Left kidney (tissue), 2 donors: ENCODE measurements around the gene HOXB3. TPM values are rescaled to one million over a fixed set of nuclear protein-coding genes. Genes with fewer than 3 reads are reported as not detected.

Experiments used
- DNase-seq: peaks from one replicate; pipeline ENCODE4 v3.0.0-alpha.2; 2013
- polyA plus RNA-seq: library from polyadenylated mRNA; unstranded; fragments of 120-200 nt; gene quantifications from one replicate; pipeline ENCODE4 v1.2.1, GENCODE V29; 2013; ENCODE audit not compliant: insufficient read length

HOXB3 gene
- polyA plus RNA-seq, 1 donor = 224 TPM

DNA sequence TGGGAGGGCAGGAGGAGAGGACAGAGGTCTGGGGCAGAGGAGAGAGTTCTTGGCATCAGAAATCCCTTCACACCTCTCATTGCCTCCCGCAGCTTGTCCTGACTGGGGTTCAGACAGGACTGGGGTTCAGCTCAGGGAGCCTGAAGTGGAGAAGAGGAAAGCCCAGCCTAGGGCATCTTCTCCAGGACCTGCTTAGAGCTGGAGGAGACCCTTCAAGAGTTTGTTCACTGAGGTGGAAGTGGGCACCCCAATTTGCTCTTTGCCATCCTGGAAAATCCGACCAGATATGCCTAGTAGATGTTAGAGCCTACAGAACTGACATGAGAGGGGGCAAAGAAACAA is 2.0 kb downstream of the HOXB3 start:
- no peak for DNase-seq

DNA sequence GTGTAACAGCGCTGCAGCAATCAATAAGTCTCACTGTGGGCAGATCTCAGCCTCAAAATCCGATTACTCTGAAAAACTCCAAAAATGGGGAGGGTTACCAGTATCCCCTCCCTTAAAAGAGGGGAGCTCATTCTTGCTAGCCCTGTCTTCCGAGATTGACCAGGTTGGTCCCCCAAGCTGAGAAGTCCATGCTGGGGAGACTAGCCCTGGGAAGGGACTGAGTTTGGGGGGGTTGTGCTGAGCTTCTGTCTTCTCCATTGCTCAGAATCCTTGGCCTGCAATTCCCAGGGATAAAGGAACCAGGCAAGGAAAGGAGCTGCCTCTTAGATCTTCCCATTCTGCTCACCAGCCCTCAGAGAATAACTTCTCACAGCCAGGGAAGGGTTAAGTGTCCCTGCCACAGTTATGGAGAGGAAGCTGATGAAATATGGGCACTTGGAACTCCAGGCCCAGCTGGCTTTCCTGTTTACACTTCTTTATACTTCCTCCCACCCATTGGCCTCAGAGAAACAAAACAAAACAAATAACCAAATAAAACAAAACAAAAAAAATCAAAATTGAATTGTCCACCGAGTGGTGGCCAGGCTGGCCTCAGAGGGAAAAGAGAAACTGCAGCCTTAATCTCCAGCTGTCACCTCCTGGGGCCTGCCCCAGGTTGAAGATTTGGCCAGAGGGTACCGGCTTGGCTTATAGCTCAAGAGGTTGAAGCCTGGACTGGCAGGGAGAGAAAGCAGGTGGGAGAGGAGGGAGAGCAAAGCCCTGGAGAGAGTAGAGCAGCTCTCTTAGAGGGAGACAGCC is 2.6 kb downstream of the HOXB3 start:
- DNase-seq = no peak

DNA sequence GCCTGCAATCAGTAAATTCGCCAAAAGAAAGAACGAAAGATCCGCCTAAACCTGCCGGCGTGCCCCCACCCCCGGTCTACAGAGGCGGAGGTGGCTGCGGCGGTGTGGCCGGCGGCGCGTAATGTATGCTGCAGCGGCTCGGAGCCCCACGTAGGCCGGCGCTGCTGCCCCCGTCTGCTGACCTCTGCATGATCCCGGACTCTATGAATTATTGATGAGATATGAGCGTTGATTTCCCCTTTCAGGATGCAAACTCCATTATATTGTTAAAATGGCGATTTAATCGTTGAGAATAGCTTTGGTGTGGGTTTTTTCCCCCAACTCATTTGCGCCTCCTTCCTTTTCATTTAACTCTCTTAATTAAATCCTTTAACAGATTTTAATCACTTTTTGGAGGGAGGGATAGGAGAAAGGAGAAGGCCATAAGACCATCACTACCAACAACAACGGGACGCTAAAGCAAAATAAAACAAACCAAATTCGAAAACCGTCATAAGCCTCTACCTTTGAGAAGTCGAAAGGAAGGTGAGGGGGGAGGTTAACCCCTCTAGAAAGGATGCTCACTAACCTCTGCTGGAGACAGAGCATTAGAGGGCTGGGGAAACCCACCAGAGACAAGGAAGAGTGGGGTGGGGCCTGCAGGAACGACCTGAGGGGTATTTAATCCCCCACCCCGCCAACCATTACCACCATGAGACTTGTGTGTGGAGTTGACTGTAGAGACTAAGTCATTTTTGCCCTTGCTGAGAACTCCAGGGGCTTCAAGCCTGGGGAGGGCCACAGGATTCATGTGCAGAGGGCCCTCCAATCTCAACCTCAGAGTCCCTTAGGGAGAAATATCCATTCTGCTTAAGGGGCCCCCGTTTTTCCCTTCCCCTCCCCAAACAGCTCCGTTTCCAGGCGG is 3.4 kb downstream of the HOXB3 start:
- no peak for DNase-seq

DNA sequence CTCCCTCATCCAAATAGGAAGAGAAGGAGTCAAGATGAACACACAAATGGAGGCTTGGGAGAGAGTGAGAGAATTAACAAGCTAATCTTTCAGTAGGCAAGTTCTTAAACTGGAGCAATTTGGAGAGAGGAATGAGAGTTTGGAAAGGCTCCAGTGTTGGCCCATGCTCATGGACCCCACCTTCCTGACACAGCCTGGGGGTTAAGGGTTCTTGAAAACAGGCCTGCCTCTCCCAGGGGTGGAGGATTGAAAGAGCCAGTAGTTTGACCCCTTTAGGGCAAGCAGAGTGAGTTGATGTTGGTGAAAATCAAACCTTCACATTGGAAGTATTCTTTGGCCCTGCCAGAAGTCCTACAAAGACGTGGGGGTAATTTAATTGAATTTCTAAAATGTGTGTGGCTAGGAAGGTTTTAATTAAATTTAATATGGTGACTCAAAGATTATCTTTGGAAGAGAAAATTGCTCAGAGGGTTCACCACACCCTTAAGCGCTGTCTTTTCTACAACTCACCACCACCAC is 5.8 kb downstream of the HOXB3 start:
- DNase-seq = no peak

- no peak for DNase-seq
Measured at GRCh38 chr17:48583708-48584222, 6.3 kb downstream of the HOXB3 start.

DNA sequence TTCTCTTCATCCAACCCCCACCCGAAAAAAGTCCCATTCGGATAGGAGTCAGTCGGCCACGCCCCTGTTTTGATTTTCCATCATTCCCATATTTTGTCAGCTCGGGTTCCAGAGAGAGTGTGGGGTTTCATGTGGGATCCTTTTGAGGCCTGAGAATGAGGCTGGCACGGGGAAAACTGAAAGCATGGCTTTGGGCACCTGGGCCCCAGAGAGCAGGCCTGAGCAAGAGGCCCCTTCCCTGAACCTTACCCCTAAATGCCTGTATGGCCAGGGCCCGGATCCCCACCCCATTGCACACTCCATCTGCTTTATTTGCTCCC is 7.3 kb downstream of the HOXB3 start:
- DNase-seq = no peak

DNA sequence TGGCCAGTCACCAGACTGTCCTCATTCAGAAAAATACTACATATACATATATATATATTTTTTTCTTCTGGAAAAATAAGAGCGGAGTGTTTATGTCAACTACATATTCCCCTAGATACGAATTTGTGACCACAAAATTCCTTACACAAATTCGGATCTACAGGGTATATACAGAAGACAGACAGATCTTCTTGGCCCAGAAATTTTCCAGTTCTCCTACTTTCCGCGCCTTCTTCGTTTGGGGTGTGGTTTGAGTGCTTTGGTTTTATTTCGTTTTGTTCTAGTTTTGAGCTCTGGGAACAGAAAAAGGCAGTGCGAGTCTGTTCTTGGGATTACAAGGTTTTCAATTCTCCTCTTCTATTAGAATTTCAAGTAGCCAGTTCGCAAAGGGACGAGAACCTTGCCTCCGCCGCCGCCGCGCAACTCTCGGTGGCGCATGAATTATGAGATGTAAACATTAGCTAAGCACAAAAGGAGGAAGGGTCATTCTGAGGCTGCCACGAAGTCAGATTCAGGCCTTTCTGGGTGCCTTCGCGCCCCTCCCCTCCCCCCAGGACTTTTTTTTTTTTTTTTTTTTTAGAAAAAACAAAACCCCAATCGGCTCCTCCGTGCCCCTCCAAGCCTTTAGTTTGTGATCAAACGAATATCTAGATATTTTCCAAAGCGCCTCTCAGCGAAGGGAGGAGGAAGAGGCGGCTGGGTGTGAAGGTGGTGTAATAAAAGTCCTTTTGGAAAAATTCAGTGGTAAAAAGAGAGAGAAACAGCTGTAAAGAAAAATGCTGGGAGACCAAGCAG is 10.1 kb downstream of the HOXB3 start:
- no peak for DNase-seq

DNA sequence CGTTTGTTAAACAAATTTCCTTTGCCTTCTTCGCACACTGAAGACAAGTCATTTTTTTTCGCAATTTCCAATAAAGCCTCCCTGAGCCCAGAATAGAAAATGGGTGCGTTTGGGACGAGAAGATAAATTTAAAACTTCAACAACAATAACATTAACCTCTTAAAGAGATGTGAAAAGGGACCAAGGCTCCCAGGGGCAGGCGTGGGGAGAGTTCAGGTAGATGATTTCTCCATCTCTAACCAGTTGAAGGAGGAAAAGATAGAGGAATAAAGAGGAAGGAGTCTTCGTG is 10.6 kb downstream of the HOXB3 start:
- no peak for DNase-seq

DNA sequence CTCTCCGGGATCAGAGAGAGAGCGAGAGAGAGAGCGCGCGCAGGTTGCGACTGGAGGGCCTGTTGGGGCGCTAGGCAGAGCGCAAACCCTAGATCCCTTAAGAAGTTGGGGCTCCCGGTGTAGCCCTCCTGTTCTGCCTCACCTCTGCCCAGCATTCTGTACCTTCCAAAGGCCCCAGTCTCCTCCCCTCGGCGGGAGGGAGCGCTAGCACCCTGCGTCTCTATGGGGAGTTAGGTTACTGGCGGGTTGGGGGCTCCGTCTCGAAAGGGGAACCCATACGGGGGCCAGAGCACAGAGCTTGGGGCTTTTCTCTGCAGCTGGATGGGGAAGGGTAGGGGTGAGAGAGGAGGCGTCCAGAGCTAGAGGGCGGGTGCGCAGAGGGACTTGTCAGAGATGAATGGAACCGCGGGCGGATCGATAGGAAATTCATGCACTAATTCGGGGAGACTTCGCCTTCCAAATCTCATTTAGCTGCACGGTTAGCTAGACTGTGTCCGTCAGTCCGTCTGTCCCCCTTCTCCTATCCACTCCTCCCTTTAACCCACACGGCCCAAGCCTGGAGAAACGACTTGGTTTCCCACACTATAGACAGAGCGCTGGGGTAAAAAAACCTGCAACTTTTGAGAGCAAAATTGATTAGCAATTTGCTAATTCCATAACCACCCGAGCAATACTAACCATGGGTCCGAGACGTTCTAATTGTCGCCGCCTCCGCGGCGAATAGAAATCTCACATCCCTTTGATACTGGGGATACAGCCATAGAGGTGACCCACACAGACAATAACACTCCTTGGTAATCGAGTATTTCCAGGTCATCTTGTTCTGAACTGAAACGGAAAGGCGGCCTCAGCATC is 11.2 kb downstream of the HOXB3 start:
- DNase-seq = no peak

DNA sequence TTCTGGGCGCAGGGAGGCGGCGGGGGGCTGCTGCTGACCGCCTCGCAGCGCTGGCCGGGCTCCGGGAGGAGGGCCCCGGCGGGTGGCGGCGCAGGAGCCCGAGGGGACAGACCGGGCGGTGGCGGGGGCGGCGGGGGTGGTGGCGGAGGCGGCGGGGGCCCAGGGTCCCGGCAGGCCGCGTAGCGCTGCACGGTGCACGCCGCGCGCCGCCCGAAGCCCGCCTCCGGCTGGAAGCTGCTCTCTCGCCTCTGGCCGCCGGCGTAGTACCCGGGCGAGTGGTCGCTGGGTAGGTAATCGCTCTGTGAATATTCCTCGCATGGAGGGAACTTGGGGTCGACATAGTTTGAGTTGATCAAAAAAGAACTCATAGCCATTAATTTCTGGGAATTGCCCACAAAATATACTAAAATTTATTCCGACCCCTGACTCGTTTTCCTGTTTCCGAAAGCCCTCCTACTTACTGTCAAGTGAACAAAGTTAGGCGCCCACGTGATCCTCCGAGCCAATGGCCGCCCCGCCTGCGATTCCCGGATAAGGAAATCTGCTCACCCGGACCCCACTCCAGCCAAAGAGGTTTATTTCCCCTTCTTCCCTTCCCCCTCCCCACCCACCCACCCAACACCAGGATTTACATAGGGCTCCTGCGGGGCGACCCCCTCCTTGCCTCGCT is 12.0 kb downstream of the HOXB3 start, which contains the start of gene HOXB4:
Gene HOXB4, minus strand, starts transcription at position 405 of the 670 bp plus-strand sequence. Its CDS starts 31 bp downstream, at position 374.
- DNase-seq = no peak

GRCh38 chr17:48577330-48577945 is 12.6 kb downstream of the HOXB3 start:
- peak; percentile 94 for DNase-seq

GRCh38 chr17:48576479-48577309 is 13.3 kb downstream of the HOXB3 start:
- no peak for DNase-seq

DNA sequence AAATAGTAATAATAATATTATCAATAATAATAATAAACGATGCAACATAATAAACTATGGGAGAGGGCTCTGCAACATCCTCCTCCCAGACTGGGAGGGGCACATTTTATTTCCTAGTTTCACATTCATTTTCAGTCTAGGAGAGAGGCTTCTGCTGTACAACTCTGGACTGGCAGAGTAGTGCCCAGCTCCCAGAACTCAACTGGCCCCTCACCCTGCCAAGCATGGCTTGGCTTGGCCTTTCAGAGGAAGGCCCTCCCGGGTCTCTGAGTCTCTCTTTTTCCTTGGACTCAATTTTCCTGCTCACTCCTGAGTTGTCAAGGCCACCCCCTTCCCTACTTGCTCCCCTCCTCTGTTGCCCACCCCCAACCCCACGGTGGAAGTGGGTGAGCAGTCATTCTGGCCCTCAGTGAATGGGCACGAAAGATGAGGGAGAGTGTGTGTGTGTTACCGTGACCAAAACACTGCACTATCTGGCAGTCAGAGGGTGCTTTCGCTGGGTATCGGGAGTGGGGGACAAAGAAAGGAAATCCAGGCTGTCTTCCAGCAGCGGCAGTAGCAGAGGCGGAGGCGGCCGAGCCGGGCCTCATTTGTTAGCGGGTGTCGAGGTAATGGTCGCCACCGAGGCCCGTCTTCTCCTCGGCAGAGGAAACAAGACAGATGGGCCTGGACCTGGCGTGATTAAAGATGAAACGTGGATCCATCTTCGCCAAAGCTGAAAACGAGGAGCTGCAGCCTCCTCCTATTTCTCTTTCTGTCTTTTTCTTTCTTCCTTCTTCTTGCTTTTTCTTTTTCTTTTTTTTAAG is 14.2 kb downstream of the HOXB3 start:
- no peak for DNase-seq

DNA sequence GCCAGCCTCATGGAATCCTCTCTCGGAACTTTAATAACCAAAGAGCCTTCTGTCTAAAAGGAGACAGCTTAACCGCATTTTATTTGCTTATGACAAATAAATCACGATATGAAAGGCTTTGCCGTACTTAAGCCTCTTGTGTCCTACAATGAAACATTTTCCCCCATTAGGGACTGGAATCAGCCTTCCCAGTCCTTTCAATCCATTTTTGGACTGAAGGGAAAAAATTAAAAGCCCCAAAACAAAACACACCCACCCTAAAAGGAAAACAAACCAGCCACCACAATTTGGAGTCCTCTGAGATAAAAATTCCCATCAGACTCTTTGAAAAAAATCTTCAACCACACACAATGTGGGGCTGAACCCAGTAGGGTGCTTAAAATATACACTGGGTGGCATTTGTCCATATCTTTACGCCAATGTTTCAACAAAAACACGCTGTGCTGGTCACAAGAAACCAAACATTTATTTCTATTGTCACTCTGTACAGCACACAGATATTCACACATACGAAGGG is 14.9 kb downstream of the HOXB3 start:
- no peak for DNase-seq

DNA sequence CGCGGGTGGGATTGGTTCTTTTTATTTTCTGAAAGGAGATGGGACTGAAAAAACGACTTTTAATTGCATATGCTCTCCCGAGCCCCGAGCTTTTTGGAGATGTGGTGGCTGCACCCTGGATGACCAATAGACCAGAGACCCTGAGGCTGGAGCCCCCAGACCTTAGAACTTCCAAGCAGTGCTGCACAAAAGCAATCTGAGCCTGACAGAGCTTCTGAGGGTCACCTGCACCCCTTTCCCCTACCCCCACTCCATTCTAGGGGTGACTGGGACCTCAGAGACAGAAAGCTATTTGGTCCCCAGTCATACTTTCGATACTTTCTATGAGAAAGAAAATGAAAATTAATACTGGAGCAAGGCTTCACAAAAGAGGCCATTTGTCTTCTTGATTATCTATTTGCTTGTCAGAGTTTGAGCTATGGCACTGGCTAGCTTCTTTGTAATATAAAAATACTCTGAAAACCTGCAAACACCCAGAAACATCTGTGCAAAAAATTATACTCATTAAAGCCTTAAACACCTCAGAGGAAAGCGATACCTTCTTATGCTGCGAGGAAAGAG is 15.5 kb downstream of the HOXB3 start:
- no peak for DNase-seq

GRCh38 chr17:48571826-48572417 is 18.1 kb downstream of the HOXB3 start:
- no peak for DNase-seq

DNA sequence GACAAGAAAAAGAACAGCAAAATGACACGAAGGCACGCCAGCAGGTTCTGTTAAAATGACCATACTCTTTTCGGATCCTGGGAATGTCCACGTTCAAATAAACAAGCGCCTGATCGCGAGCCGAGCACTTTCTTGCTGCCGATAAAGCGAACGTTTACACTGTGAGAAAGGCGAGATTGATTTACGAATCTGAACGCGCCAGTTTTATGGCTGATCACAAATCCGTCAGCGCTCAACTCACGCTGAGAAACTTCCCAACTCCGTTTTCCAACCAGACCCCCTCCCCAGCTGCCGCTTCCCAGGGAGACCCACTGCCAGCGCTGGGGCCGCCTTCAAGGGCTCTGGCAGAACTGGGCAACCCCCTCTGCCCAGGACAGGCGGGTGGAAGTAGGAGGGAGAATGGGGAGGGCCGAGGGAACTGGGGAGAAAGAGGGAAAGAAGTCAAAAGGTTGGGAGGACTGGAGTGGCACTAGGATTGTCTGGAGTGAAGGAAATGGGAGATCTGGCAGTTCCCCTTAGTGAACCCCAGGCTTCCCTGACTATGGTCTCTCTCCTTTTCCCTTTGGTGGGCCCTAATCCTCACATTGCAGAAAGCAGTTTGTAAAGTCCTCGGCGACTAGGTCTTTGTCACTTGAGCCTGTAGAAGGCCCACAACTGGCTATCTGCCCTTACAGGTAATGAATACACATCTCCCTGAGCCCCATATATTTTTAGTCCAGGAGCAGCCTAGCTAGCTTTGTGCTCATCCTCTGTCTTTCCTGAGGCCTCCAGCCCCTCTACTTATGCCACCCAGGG is 18.8 kb downstream of the HOXB3 start:
- peak; percentile 75 for DNase-seq
